ENCODE results near the gene WDFY4. TPM values are rescaled to one million over a fixed set of nuclear protein-coding genes. Genes with fewer than 3 reads are reported as not detected.

The WDFY4 gene
- total RNA-seq, 1 experiment from 2014 or later = 0.22 TPM

- ATAC-seq = no peak
- no peak for TF ChIP-seq SP1 (IDR thresholded peaks at IDR 0.05; ENCODE audit: low read depth)
- H3K4me2 ChIP-seq (ENCODE audit: low read length) = no peak overlapping the region
These were observed 92.4 kb downstream of the WDFY4 start for GRCh38 chr10:48777110-48777509.

GRCh38 chr10:48778193-48778857 lies 93.7 kb downstream of the WDFY4 start:
- ATAC-seq (no peak), DNase-seq (ENCODE audit: low read depth, low spot score) (no peak)
- no TSS peak for BruUV-seq (replicated peaks)
- Histone ChIP-seq H3K27ac (ENCODE audit: low read depth, low read length) (no peak overlapping the region), H4K20me1 (ENCODE audit: insufficient read depth) (no peaks in the 10 kb centered on the region), H3K9me2 (ENCODE audit: insufficient read depth) (no peaks in the 10 kb centered on the region), H3K79me2 (ENCODE audit: insufficient read depth, low read length) (no peaks in the 10 kb centered on the region), H3K4me2 (ENCODE audit: low read length) (no peak overlapping the region), H3K4me1 (ENCODE audit: control insufficient read depth in 1 of 2, insufficient read depth in 2 of 2, low read length in 2 of 2) (no peaks in the 10 kb centered on the region), H2AFZ (ENCODE audit: low read depth, low read length, poor library complexity, severe bottlenecking) (no peak overlapping the region), H3K9me3 (ENCODE audit: control insufficient read depth in 1 of 2, insufficient read depth in 1 of 2, low read depth in 1 of 2, low read length in 2 of 2) (no peaks in the 10 kb centered on the region), H3K27me3 (ENCODE audit: insufficient read depth, low read length) (peaks cover 32% of the 10 kb centered on the region), H3K4me3 (replicated peaks in 1 of 2; ENCODE audit: low read depth in 1 of 2, low read length in 2 of 2) (no peak overlapping the region), H3K36me3 (ENCODE audit: control insufficient read depth in 1 of 2, insufficient read depth in 2 of 2, low read length in 2 of 2) (no peaks in the 10 kb centered on the region), H3K9ac (ENCODE audit: low read length) (no peak overlapping the region)
- intact Hi-C loops (cut with micrococcal nuclease) = no loop called here
- CTCF ChIA-PET = no interaction called here
- POLR2A ChIA-PET = no interaction called here
- RAD21 ChIA-PET (ENCODE audit: low non-redundant PET in 1 of 2, low total read pairs in 2 of 2, uncharacterized antibody in 2 of 2, unreplicated experiment in 2 of 2) = no interaction called here
- TF ChIP-seq EZH2 (IDR thresholded peaks at IDR 0.05) (no peak), SRF (IDR thresholded peaks at IDR 0.05; ENCODE audit: low read depth) (no peak), FOSL1 (IDR thresholded peaks at IDR 0.05; ENCODE audit: low read depth) (no peak), SP1 (IDR thresholded peaks at IDR 0.05; ENCODE audit: low read depth) (no peak), CEBPB (IDR thresholded peaks at IDR 0.05; ENCODE audit: low read depth) (no peak), POLR2A (IDR thresholded peaks at IDR 0.05; ENCODE audit: borderline replicate concordance, extremely low read depth, insufficient read depth, insufficient read length) (no peak), CBX3 (IDR thresholded peaks at IDR 0.05; ENCODE audit: low read depth) (no peak), ZFX (IDR thresholded peaks at IDR 0.05) (no peak), ZBTB33 (IDR thresholded peaks at IDR 0.05; ENCODE audit: extremely low read depth, insufficient replicate concordance, low read length) (no peak), ELF1 (IDR thresholded peaks at IDR 0.05; ENCODE audit: borderline replicate concordance, low read depth) (no peak), POLR2AphosphoS5 (IDR thresholded peaks at IDR 0.05; ENCODE audit: low read depth, low read length) (no peak), EGR1 (IDR thresholded peaks at IDR 0.05; ENCODE audit: low read depth) (no peak), ZNF274 (IDR thresholded peaks at IDR 0.05; ENCODE audit: low read depth, low read length) (no peak), TCF7L2 (IDR thresholded peaks at IDR 0.05; ENCODE audit: borderline replicate concordance, extremely low read depth, insufficient read depth, insufficient read length) (no peak)

More at GRCh38 chr10:48777110-48777509, 92.4 kb downstream of the WDFY4 start:
- ChIA-PET RAD21 (ENCODE audit: low non-redundant PET in 1 of 2, low total read pairs in 2 of 2, uncharacterized antibody in 2 of 2, unreplicated experiment in 2 of 2) (no interaction called here), POLR2A (no interaction called here), CTCF (no interaction called here)
- Histone ChIP-seq H3K4me1 (ENCODE audit: control insufficient read depth in 1 of 2, insufficient read depth in 2 of 2, low read length in 2 of 2) (no peaks in the 10 kb centered on the region), H4K20me1 (ENCODE audit: insufficient read depth) (no peaks in the 10 kb centered on the region), H2AFZ (ENCODE audit: low read depth, low read length, poor library complexity, severe bottlenecking) (no peak overlapping the region), H3K36me3 (ENCODE audit: control insufficient read depth in 1 of 2, insufficient read depth in 2 of 2, low read length in 2 of 2) (no peaks in the 10 kb centered on the region), H3K27me3 (ENCODE audit: insufficient read depth, low read length) (peaks cover 23% of the 10 kb centered on the region), H3K79me2 (ENCODE audit: insufficient read depth, low read length) (no peaks in the 10 kb centered on the region), H3K9ac (ENCODE audit: low read length) (no peak overlapping the region), H3K4me3 (replicated peaks in 1 of 2; ENCODE audit: low read depth in 1 of 2, low read length in 2 of 2) (no peak overlapping the region), H3K27ac (ENCODE audit: low read depth, low read length) (no peak overlapping the region), H3K9me2 (ENCODE audit: insufficient read depth) (no peaks in the 10 kb centered on the region), H3K9me3 (ENCODE audit: control insufficient read depth in 1 of 2, insufficient read depth in 1 of 2, low read depth in 1 of 2, low read length in 2 of 2) (no peaks in the 10 kb centered on the region)
- no peak for DNase-seq (ENCODE audit: low read depth, low spot score)
- intact Hi-C loops (cut with micrococcal nuclease) = no loop called here
- BruUV-seq (replicated peaks) = no TSS peak
